BE2C (cell line): Measurements from ENCODE around the gene HS6ST2.
"Not testable (repeated sequence)": the region's sequence is repeated elsewhere in the genome, so short reads cannot be mapped to it uniquely, and the experiment has no call there.

Experiments used
- DNase-seq: peaks from one replicate; pipeline ENCODE4 v3.0.0-alpha.2; 2020
- H3K27me3 ChIP-seq: fragments of 250-450 bp; sonication (Bioruptor Pico); 2 replicates; pipeline ENCODE4 v1.5.1; 2020; ENCODE audit warnings: mild to moderate bottlenecking
- H3K36me3 ChIP-seq: fragments of 250-450 bp; sonication (Bioruptor Pico); 2 replicates; pipeline ENCODE4 v1.5.1; 2020; ENCODE audit warnings: mild to moderate bottlenecking
- H3K4me1 ChIP-seq: fragments of 250-450 bp; sonication (Bioruptor Pico); 2 replicates; pipeline ENCODE4 v1.5.1; 2020
- H3K4me3 ChIP-seq: 2 replicates; pipeline ENCODE4 v1.5.1; 2011; ENCODE audit warnings: low read depth, low read length
- H3K9me3 ChIP-seq: fragments of 250-450 bp; sonication (Bioruptor Pico); 2 replicates; pipeline ENCODE4 v1.5.1; 2020
- TF ChIP-seq, protein P1 (sequence below): IDR thresholded peaks from 2 replicates; pipeline ENCODE4 v1.5.1; 2012; ENCODE audit warnings: mild to moderate bottlenecking, low read depth, low read length

The HS6ST2 gene

GRCh38 chrX:132883358-132883915, 75.0 kb downstream of the HS6ST2 start:
- Histone ChIP-seq H3K9me3 (no peaks in the 10 kb centered on the region), H3K4me1 (no peaks in the 10 kb centered on the region), H3K36me3 (no peaks in the 10 kb centered on the region), H3K4me3 (no peak overlapping the region), H3K27me3 (no peaks in the 10 kb centered on the region)
- TF ChIP-seq, protein P1, sequence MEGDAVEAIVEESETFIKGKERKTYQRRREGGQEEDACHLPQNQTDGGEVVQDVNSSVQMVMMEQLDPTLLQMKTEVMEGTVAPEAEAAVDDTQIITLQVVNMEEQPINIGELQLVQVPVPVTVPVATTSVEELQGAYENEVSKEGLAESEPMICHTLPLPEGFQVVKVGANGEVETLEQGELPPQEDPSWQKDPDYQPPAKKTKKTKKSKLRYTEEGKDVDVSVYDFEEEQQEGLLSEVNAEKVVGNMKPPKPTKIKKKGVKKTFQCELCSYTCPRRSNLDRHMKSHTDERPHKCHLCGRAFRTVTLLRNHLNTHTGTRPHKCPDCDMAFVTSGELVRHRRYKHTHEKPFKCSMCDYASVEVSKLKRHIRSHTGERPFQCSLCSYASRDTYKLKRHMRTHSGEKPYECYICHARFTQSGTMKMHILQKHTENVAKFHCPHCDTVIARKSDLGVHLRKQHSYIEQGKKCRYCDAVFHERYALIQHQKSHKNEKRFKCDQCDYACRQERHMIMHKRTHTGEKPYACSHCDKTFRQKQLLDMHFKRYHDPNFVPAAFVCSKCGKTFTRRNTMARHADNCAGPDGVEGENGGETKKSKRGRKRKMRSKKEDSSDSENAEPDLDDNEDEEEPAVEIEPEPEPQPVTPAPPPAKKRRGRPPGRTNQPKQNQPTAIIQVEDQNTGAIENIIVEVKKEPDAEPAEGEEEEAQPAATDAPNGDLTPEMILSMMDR, result no peak
- no peak for DNase-seq

- H3K36me3 ChIP-seq, H3K4me1 ChIP-seq, H3K27me3 ChIP-seq, H3K4me3 ChIP-seq, DNase-seq, H3K9me3 ChIP-seq: not testable (repeated sequence)
Observed at GRCh38 chrX:132880753-132881152, 77.7 kb downstream of the HS6ST2 start.

DNA sequence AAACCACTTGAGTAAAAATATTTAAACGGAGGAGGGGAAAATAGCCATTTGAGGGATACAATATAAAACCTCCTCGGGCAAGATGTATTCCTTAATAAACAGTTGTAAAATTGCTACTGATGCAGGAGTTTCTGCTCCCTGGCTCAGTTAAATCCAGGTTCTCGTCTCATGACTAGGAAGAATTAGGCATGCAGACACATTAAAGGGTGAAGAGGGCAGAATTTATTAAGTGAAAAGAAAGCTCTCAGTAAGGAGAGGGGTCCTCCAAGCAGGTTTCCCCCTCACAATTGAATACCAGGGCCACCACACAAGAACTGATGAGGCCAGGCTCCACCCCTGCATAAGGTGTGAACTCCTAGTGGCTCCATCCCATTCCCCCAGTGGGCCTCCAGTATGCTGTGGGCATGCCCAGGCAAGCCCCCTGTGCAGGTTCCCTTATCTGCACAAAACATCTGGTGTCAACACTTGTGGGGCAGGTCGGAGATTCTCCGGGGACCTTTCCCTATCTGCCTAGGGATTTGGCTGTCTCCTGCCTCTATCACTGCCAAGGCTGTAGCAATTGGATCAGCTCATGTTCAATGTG, 80.4 kb downstream of the HS6ST2 start:
- no peak for DNase-seq
- H3K9me3 ChIP-seq, result no peaks in the 10 kb centered on the region
- TF ChIP-seq, protein P1, result no peak
- no peaks in the 10 kb centered on the region for H3K4me1 ChIP-seq
- no peaks in the 10 kb centered on the region for H3K27me3 ChIP-seq
- H3K36me3 ChIP-seq, result no peaks in the 10 kb centered on the region
- H3K4me3 ChIP-seq, result no peak overlapping the region

DNA sequence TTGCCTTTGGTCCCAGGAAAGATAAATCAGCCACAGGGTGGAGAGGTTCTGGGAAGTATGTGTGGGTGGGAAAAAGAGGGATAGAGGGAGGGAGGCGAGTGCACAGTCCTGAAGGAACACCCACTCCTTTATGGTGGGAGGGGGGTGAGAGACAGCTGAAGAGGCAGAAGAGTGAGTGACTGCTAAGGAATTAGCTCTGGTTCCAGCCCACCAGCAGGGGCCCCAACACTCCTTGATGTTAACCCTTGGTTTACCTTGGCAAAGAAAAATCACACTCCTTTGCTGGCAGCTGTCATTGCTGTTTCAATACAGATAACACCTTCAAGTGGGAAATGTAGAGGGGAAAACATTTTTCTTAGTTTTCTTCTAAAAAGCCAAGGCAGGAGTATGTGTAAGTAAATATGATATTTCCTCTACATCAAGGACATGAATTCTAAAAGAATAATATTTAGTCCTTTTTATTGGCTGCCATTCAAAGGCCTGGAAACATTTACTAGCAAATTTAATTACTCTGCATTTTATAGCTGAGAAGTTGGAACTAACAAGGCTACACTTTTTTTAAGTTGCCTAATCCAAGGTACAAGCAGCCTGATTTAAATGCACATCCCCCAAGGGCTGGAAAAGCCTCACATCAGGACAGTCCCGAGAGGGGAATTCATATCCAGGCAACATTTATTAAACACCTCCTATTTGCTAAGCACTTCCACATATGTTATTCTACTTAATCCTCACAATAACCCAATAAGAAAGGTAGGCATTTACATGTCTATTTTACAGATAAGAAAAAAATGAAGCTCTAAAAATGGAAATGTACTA, 81.7 kb downstream of the HS6ST2 start:
- DNase-seq, result no peak
- no peaks in the 10 kb centered on the region for H3K4me1 ChIP-seq
- no peaks in the 10 kb centered on the region for H3K9me3 ChIP-seq
- TF ChIP-seq, protein P1, result no peak
- no peaks in the 10 kb centered on the region for H3K36me3 ChIP-seq
- no peak overlapping the region for H3K4me3 ChIP-seq
- no peaks in the 10 kb centered on the region for H3K27me3 ChIP-seq

DNA sequence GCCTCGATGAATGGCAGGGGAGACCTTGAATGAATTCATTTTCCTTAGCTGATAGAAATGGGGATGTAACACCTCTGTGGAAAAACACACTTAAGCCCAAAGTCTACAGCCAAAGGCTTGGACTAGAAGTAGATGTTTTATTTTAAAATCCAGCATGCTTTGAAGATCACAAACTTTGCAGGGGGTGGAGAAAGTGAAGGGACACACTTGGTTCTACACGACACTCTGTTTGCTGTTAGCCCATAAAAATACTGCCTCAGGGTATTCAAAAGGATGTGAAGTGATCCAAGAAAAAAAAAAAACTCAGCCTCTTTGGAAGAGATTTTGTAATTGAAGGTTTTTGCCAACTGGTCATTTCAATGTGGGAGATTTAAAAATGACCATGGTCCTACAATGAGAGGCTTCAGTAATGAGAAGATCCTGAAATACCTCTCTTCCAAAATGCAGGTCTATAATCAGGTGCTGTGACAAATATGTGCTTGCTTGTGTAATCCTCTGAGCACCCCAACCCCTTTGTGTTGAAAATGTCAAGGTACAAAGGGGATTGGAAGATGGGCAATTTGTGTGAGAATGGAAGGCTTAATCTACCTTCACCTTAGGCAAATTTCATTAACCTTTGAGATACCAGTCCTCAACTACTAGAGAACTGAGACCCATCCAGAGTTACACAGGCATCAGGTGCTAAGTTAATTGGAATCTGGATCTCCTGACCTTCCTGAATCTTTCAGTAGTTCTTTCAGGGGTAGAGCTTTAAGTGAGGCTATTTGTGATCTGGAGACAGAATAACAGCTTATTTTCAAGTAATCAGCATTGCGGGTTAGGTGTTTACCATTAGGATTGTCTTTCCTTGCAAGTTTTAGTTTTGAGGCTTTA, 82.5 kb downstream of the HS6ST2 start:
- Histone ChIP-seq H3K4me3 (no peak overlapping the region), H3K36me3 (no peaks in the 10 kb centered on the region), H3K4me1 (no peaks in the 10 kb centered on the region), H3K27me3 (no peaks in the 10 kb centered on the region), H3K9me3 (no peaks in the 10 kb centered on the region)
- no peak for DNase-seq
- TF ChIP-seq, protein P1, result no peak

DNA sequence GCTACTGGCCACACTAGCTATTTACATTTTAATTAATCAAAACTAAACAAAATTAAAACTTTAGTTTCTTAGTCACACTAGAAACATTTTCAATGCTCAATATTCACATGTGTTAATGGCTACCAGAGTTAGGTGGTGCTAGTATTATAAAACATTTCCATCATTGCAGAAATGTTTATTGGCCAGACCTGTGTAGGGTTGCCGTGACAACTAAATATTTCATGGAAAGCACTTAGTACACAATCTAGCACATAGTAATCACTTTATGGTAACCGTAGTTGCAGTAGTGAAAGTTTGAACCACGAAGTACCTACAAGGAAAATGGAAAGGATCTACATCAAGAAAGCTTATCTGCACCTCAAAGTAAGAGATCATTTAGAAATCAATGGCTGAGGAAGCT, 95.9 kb downstream of the HS6ST2 start:
- no peaks in the 10 kb centered on the region for H3K36me3 ChIP-seq
- no peak for DNase-seq
- H3K9me3 ChIP-seq, result no peaks in the 10 kb centered on the region
- H3K4me3 ChIP-seq, result no peak overlapping the region
- TF ChIP-seq, protein P1, result no peak
- H3K27me3 ChIP-seq, result no peaks in the 10 kb centered on the region
- H3K4me1 ChIP-seq, result no peaks in the 10 kb centered on the region
